Liver (tissue), 9 donors: ENCODE data around the gene COL4A1. TPM values are rescaled to one million over a fixed set of nuclear protein-coding genes. Genes with fewer than 3 reads are reported as not detected.

Experiments
- DNase-seq: peaks from one replicate; pipeline ENCODE4 v3.0.0-alpha.2; 2017; ENCODE audit warnings: low spot score
- H3K27ac ChIP-seq, 2 donors: one replicate each; pipeline ENCODE4 v1.7.0; 2013; ENCODE audit warnings: inconsistent platforms in 2 of 2, low read length in 2 of 2, control low read depth in 1 of 2, low read depth in 1 of 2, mild to moderate bottlenecking in 1 of 2
- H3K27me3 ChIP-seq, 4 donors: one replicate each; pipeline versions ENCODE4 v1.6.1 to v1.7.0; 2013; ENCODE audit warnings: low read length in 3 of 4, inconsistent platforms in 1 of 4, mild to moderate bottlenecking in 1 of 4, moderate library complexity in 1 of 4; ENCODE audit not compliant: control insufficient read depth in 4 of 4, insufficient read depth in 4 of 4
- H3K36me3 ChIP-seq, 4 donors: one replicate each; pipeline versions ENCODE4 v1.6.1 to v1.7.0; 2013; ENCODE audit warnings: low read length in 3 of 4, mild to moderate bottlenecking in 3 of 4, low read depth in 1 of 4, moderate library complexity in 1 of 4; ENCODE audit not compliant: control insufficient read depth in 4 of 4, insufficient read depth in 3 of 4
- H3K4me1 ChIP-seq, 4 donors: one replicate each; pipeline versions ENCODE4 v1.6.1 to v1.7.0; 2013; ENCODE audit warnings: low read length in 3 of 4, mild to moderate bottlenecking in 3 of 4, moderate library complexity in 1 of 4; ENCODE audit not compliant: control insufficient read depth in 4 of 4, insufficient read depth in 4 of 4
- H3K4me3 ChIP-seq, 3 donors: one replicate each; pipeline versions ENCODE4 v1.6.1 to v1.7.0; 2013; ENCODE audit warnings: low read length in 3 of 3, control low read depth in 1 of 3, low read depth in 1 of 3, mild to moderate bottlenecking in 1 of 3
- H3K9ac ChIP-seq, 2 donors: one replicate each; pipeline ENCODE4 v1.7.0; 2013; ENCODE audit warnings: low read length in 2 of 2, mild to moderate bottlenecking in 2 of 2, moderate library complexity in 2 of 2, control low read depth in 1 of 2, low read depth in 1 of 2
- H3K9me3 ChIP-seq, 4 donors: one replicate each; pipeline versions ENCODE4 v1.6.1 to v1.7.0; 2013; ENCODE audit warnings: low read length in 3 of 4; ENCODE audit not compliant: control insufficient read depth in 4 of 4
- EGR1 ChIP-seq, 2 donors: IDR thresholded peaks; 2 replicates each; pipeline ENCODE4 v1.6.1; 2016 to 2018; ENCODE audit warnings: antibody characterized with exemption in 2 of 2, low read depth in 2 of 2
- FOXA2 ChIP-seq: IDR thresholded peaks from 2 replicates; pipeline ENCODE4 v1.6.1; 2016; ENCODE audit warnings: antibody characterized with exemption
- GABPA ChIP-seq, 2 donors: IDR thresholded peaks in 1 of 2; conservative IDR thresholded peaks in 1 of 2; 2 replicates each; pipeline ENCODE4 v1.6.1; 2016; ENCODE audit warnings: antibody characterized with exemption in 2 of 2, mild to moderate bottlenecking in 1 of 2, moderate library complexity in 1 of 2
- HNF4A ChIP-seq, 2 donors: conservative IDR thresholded peaks; 2 replicates each; pipeline ENCODE4 v1.6.1; 2016; ENCODE audit warnings: antibody characterized with exemption in 2 of 2, mild to moderate bottlenecking in 2 of 2
- HNF4G ChIP-seq: IDR thresholded peaks from 2 replicates; pipeline ENCODE4 v1.6.1; 2016; ENCODE audit warnings: antibody characterized with exemption
- JUND ChIP-seq, 2 donors: IDR thresholded peaks; 2 replicates each; pipeline ENCODE4 v1.6.1; 2016; ENCODE audit warnings: antibody characterized with exemption in 2 of 2
- NR2F2 ChIP-seq: IDR thresholded peaks from 2 replicates; pipeline ENCODE4 v1.6.1; 2016; ENCODE audit warnings: antibody characterized with exemption
- RAD21 ChIP-seq, 2 donors: IDR thresholded peaks; 2 replicates each; pipeline ENCODE4 v1.6.1; 2016; ENCODE audit warnings: antibody characterized with exemption in 2 of 2, mild to moderate bottlenecking in 2 of 2
- RXRA ChIP-seq, 2 donors: IDR thresholded peaks; 2 replicates each; pipeline ENCODE4 v1.6.1; 2017 to 2018; ENCODE audit warnings: antibody characterized with exemption in 2 of 2, mild to moderate bottlenecking in 1 of 2
- SP1 ChIP-seq: IDR thresholded peaks from 2 replicates; pipeline ENCODE4 v1.6.1; 2018; ENCODE audit warnings: antibody characterized with exemption, mild to moderate bottlenecking
- TAF1 ChIP-seq: conservative IDR thresholded peaks from 2 replicates; pipeline ENCODE4 v1.6.1; 2016; ENCODE audit warnings: antibody characterized with exemption, mild to moderate bottlenecking
- YY1 ChIP-seq: IDR thresholded peaks from 2 replicates; pipeline ENCODE4 v1.6.1; 2016; ENCODE audit warnings: antibody characterized with exemption, mild to moderate bottlenecking
- WGBS: extraction: QIAGEN DNeasy Blood & Tissue Kit; methylation state at CpG from one replicate; pipeline ENCODE4 v1.1.7; 2013; 5-methylcytosine and 5-hydroxymethylcytosine counted together
- polyA plus RNA-seq, 2 donors: library from polyadenylated mRNA; stranded (reverse) in 1 of 2; unstranded in 1 of 2; fragments of 200-250 nt in 1 of 2; fragments of >200 nt in 1 of 2; fragmentation: Nextera tagmentation in 1 of 2; extraction: Ambion mirVana in 1 of 2; gene quantifications; one replicate each; pipeline versions ENCODE4 v1.2.1 to v1.2.3, GENCODE V29; 2013 to 2015
- total RNA-seq, 2 donors: library from RNA; depleted of rRNA; stranded (reverse); fragments of >200 nt; gene quantifications; one replicate each; pipeline ENCODE4 v1.2.3, GENCODE V29; 2014
- TF ChIP-seq, protein P1 (sequence below): IDR thresholded peaks from 2 replicates; pipeline ENCODE4 v1.6.1; 2016; ENCODE audit warnings: antibody characterized with exemption, mild to moderate bottlenecking
- TF ChIP-seq, protein P2 (sequence below): IDR thresholded peaks from 2 replicates; pipeline ENCODE4 v1.6.1; 2016; ENCODE audit warnings: antibody characterized with exemption
- TF ChIP-seq, protein P3 (sequence below): IDR thresholded peaks from 2 replicates; pipeline ENCODE4 v1.6.1; 2016; ENCODE audit warnings: antibody characterized with exemption
- TF ChIP-seq, protein P4 (sequence below): fragments of 150-350 bp; IDR thresholded peaks from 2 replicates; pipeline ENCODE4 v1.5.1; 2017; ENCODE audit warnings: improper control_type of control experiment, low read depth, low read length; ENCODE audit not compliant: missing input control
- TF ChIP-seq, protein P5 (sequence below): IDR thresholded peaks from 2 replicates; pipeline ENCODE4 v1.6.1; 2016; ENCODE audit warnings: antibody characterized with exemption
- donor health status: healthy.
- donor health status: healthy.
- donor health status: healthy.
- donor health status: healthy.
- donor health status: healthy.

COL4A1 gene
- total and polyA plus RNA-seq, 4 donors: 5.0 to 68.5 (median 37.9) TPM

DNA sequence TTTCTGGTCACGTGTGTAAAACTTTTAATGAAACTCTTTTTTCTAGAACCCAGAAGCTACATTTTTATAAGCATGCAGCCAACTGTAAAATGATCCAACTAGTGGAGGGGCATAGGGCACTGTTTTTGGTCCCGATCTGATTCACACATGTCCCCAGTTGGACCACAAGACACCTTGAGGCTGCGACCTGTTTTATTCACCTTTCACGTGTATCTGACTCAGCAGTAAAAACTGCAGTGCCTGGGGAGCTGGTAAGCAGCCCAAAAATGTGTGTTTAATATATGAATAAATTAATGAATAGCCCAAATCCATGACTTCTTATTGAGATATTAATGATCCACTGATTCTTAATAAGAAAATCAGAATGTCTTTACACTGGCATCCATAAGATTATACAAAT, 140.4 kb downstream of the COL4A1 start (continued):
- TF ChIP-seq, protein P1, sequence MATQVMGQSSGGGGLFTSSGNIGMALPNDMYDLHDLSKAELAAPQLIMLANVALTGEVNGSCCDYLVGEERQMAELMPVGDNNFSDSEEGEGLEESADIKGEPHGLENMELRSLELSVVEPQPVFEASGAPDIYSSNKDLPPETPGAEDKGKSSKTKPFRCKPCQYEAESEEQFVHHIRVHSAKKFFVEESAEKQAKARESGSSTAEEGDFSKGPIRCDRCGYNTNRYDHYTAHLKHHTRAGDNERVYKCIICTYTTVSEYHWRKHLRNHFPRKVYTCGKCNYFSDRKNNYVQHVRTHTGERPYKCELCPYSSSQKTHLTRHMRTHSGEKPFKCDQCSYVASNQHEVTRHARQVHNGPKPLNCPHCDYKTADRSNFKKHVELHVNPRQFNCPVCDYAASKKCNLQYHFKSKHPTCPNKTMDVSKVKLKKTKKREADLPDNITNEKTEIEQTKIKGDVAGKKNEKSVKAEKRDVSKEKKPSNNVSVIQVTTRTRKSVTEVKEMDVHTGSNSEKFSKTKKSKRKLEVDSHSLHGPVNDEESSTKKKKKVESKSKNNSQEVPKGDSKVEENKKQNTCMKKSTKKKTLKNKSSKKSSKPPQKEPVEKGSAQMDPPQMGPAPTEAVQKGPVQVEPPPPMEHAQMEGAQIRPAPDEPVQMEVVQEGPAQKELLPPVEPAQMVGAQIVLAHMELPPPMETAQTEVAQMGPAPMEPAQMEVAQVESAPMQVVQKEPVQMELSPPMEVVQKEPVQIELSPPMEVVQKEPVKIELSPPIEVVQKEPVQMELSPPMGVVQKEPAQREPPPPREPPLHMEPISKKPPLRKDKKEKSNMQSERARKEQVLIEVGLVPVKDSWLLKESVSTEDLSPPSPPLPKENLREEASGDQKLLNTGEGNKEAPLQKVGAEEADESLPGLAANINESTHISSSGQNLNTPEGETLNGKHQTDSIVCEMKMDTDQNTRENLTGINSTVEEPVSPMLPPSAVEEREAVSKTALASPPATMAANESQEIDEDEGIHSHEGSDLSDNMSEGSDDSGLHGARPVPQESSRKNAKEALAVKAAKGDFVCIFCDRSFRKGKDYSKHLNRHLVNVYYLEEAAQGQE: no peak
- TF ChIP-seq GABPA (IDR thresholded peaks at IDR 0.05 in 1 of 2, conservative IDR thresholded peaks at IDR 0.05 in 1 of 2): no peak
- no peak for TF ChIP-seq EGR1 (IDR thresholded peaks at IDR 0.05; ENCODE audit: low read depth in 2 of 2)

DNA sequence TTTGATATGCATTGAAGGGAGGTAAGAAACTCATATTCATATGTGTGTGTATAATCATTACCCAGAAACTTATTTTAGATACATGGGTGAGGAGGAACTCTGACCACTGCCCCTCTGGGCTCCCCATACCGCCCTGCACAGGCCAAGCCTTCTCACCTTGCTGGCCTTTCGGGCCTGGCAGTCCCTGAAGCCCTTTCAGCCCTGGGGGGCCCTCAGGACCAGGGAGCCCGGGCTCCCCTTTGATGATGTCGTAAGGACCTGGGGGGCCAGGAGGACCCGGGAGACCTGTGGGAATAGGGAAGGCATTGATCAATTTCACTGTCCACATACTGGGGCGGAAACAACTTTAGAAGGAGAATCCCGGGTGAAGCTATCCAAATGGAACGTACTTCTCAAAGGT, 142.3 kb downstream of the COL4A1 start:
- TF ChIP-seq JUND (IDR thresholded peaks at IDR 0.05): no peak
- no peak for TF ChIP-seq HNF4G
- TF ChIP-seq TAF1: no peak
- TF ChIP-seq, protein P2, sequence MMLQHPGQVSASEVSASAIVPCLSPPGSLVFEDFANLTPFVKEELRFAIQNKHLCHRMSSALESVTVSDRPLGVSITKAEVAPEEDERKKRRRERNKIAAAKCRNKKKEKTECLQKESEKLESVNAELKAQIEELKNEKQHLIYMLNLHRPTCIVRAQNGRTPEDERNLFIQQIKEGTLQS: no peak
- no peak for TF ChIP-seq SP1
- no peak for TF ChIP-seq HNF4A (conservative IDR thresholded peaks at IDR 0.05)
- no peak for TF ChIP-seq RAD21 (IDR thresholded peaks at IDR 0.05)
- TF ChIP-seq YY1: no peak
- TF ChIP-seq FOXA2: no peak
- TF ChIP-seq, protein P1: no peak
- TF ChIP-seq NR2F2: no peak
- TF ChIP-seq, protein P3, sequence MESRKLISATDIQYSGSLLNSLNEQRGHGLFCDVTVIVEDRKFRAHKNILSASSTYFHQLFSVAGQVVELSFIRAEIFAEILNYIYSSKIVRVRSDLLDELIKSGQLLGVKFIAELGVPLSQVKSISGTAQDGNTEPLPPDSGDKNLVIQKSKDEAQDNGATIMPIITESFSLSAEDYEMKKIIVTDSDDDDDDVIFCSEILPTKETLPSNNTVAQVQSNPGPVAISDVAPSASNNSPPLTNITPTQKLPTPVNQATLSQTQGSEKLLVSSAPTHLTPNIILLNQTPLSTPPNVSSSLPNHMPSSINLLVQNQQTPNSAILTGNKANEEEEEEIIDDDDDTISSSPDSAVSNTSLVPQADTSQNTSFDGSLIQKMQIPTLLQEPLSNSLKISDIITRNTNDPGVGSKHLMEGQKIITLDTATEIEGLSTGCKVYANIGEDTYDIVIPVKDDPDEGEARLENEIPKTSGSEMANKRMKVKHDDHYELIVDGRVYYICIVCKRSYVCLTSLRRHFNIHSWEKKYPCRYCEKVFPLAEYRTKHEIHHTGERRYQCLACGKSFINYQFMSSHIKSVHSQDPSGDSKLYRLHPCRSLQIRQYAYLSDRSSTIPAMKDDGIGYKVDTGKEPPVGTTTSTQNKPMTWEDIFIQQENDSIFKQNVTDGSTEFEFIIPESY: no peak
- TF ChIP-seq EGR1 (IDR thresholded peaks at IDR 0.05; ENCODE audit: low read depth in 2 of 2): no peak
- TF ChIP-seq GABPA (IDR thresholded peaks at IDR 0.05 in 1 of 2, conservative IDR thresholded peaks at IDR 0.05 in 1 of 2): no peak
- TF ChIP-seq, protein P4, sequence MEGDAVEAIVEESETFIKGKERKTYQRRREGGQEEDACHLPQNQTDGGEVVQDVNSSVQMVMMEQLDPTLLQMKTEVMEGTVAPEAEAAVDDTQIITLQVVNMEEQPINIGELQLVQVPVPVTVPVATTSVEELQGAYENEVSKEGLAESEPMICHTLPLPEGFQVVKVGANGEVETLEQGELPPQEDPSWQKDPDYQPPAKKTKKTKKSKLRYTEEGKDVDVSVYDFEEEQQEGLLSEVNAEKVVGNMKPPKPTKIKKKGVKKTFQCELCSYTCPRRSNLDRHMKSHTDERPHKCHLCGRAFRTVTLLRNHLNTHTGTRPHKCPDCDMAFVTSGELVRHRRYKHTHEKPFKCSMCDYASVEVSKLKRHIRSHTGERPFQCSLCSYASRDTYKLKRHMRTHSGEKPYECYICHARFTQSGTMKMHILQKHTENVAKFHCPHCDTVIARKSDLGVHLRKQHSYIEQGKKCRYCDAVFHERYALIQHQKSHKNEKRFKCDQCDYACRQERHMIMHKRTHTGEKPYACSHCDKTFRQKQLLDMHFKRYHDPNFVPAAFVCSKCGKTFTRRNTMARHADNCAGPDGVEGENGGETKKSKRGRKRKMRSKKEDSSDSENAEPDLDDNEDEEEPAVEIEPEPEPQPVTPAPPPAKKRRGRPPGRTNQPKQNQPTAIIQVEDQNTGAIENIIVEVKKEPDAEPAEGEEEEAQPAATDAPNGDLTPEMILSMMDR: no peak
- TF ChIP-seq RXRA (IDR thresholded peaks at IDR 0.05): no peak
- TF ChIP-seq, protein P5, sequence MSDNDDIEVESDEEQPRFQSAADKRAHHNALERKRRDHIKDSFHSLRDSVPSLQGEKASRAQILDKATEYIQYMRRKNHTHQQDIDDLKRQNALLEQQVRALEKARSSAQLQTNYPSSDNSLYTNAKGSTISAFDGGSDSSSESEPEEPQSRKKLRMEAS: no peak
- DNase-seq: no peak
- no peaks in the 10 kb centered on the region for H3K9me3 ChIP-seq
- no peaks in the 10 kb centered on the region for H3K4me1 ChIP-seq
- H3K36me3 ChIP-seq: no peaks in the 10 kb centered on the region
- H3K4me3 ChIP-seq: no peak overlapping the region
- WGBS: 91% methylated on average over 8 of the region's 8 CpGs
- H3K9ac ChIP-seq: no peak overlapping the region
- H3K27ac ChIP-seq: no peak overlapping the region
- peaks cover 0 to 2% (median 0%) of the 10 kb centered on the region in 4 donors for H3K27me3 ChIP-seq
